Measurements from ENCODE around the gene HPCAL4.

Gene HPCAL4

DNA sequence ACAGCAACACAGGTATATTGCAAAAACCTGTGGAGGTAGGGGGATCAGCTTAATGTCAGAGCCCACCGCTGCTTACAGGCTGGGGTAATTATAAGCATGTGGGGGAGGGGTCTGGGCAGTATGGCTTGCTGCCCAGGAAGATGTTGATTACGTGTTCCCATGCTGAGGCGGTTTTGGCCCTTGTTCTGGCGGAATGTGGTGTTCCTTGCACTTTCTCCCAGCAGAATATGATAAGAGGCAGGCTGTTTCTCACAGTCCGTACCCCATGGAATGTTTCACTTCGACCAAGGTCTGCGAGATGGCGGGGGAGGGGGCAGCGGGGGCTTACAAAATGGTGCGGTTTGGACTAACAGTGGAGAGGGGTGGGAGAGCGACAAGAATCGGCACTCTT lies 9.8 kb upstream of the HPCAL4 start:
- no peak for DNase-seq (ENCODE audit: low spot score)

GRCh38 chr1:39700348-39700747 lies 9.1 kb upstream of the HPCAL4 start:
- DNase-seq (ENCODE audit: low spot score) = no peak

DNA sequence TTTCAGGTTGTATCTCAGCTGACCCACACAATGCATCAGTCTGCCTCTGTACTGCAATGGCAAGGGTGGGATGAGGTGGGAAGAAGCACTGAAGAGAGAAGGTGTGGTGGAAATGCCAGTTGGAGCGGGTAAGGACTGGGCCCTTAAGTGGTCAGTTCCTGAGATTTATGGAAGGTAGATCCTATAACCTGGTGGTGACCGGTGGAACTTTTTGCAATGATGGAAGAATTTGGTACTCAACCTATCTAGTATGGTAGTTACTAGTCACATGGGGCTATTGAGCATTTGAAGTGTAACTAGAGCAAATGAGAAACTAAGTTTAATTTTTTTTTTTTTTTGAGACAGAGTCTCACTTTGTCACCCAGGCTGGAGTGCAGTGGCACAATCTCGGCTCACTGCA lies 8.2 kb upstream of the HPCAL4 start:
- DNase-seq (ENCODE audit: low spot score) = no peak

DNA sequence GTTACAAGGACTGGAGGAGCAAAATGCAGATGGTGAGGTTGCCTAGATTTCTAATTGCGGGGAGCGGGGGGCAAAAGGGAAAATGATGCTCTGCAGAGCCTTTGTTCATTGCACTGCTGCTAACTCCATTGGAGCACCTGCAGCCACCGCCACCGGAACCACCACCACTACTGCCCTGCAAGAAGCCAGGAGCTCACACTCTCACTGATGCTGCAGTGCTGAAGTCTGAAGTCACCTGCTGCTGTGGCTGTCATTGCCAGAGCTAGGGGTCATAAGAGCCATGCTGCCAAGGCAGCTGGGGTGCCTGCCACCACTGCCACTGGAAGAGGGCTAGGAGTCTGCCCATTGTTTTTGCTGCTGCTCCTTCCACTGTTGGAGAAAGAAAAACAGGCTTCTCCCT lies 7.3 kb upstream of the HPCAL4 start:
- DNase-seq (ENCODE audit: low spot score) = no peak

GRCh38 chr1:39696448-39696847 lies 5.2 kb upstream of the HPCAL4 start:
- DNase-seq (ENCODE audit: low spot score) = no peak

- no peak for DNase-seq (ENCODE audit: low spot score)
These were observed 3.8 kb upstream of the HPCAL4 start for GRCh38 chr1:39695016-39695415.

DNA sequence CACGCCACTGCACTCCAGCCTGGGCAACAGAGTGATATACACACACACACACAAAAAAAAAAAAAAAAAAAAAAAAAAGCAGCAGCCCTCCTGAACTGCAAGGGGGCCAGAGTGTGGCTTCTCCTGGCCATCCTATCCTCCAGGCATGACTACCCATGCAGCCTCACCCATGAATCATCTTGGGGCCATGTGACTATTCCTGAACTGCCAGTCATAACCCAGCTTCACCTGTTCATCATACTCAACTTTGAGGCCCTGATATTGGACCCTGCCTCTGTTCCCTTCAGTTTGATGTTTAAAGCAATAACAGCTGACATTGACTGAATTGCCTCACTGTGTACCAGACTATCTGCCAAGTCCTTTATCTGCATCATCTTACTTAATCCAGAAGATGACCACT lies 2.8 kb upstream of the HPCAL4 start:
- DNase-seq (ENCODE audit: low spot score) = no peak

DNA sequence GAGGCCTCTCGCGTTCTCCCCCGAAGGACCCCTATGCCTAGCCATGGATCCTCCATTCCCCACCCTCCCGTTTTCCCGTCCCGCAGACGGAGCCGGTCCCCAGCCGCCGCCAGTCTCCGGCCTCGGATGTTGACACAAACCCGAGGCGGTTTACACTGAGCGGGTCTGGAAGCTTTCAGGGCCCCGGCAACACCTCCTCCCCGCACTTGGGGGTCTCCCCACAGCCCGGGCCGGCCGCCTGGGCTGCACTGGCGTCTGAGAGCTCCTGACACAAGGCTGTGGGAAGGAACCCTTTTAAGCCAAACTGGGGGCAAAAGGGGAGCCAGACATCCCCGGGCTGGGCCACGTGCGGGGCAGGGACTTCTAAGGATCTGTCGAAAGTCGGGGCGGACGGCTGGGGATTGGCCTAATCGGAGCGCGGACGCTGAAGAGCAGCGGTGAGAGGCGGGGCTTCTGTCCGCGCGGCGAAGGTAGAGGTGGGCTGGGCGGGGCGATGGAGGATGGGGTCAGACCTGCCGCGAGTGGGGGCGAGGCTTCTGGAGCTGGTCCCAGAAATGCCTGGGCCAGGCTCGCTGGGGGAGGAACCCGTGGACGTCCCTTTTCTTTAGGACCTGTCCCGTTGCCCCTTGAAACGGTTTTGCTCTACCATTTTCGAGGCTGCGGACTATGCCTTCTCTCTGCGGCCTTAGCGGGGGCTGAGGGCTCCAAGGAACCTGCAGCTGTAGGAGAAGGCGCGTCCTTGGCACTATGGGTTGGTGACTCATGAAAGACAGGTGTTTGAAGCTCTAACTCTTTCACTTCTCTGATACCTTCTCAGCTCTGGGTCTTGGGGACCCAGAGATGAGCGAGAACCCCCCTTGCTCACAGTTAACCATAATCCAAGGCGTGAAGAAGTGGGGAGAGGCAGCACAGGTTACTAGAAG lies 1.2 kb upstream of the HPCAL4 start:
- DNase-seq (ENCODE audit: low spot score) = no peak

GRCh38 chr1:39690794-39691382 lies 345 bp downstream of the HPCAL4 start:
- DNase-seq (ENCODE audit: low spot score) = no peak

- no peak for DNase-seq (ENCODE audit: low spot score)
These were observed 1.0 kb downstream of the HPCAL4 start for GRCh38 chr1:39690225-39690624.

- DNase-seq (ENCODE audit: low spot score) = no peak
These were observed 1.6 kb downstream of the HPCAL4 start for GRCh38 chr1:39689635-39690034.

DNA sequence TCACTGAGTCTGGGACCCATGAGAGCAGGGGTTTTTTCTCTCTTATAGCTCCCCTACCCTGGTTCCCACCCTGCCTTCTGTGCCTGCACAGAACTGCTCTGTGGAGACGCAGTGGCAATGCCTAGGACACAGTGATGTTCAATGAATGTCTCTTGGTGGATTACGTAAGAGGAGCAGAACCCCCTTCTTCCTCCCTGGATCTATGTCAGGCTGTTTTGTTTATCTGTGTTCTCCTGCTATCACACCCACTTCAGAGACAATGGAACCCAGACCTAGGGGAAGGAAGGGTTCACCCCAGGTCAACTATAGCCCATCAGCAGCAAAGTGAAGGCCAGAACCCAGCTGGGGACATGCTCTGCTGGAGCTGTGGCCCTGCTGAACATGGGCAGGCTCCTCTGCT lies 2.0 kb downstream of the HPCAL4 start:
- no peak for DNase-seq (ENCODE audit: low spot score)

DNA sequence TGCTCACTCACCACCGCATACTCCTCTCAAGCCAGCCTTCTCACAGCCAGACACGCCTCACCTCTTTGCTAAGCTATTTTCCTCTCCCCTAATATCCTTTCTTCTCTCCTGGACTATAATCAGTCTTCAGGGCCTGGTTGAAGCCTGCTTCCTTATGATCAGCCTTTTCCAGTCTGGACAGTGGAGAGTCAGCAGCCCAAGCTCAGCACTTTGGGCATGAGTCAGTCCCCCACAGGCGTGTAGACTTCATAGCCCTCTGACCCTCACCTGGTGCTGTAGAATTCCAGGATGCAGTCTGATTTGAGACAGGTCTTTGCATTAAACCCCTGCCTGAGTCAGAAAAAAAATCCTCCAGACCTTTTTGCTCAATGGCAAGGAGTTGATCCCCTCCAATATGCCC lies 2.5 kb downstream of the HPCAL4 start:
- no peak for DNase-seq (ENCODE audit: low spot score)

GRCh38 chr1:39687243-39687642 lies 4.0 kb downstream of the HPCAL4 start:
- no peak for DNase-seq (ENCODE audit: low spot score)

DNA sequence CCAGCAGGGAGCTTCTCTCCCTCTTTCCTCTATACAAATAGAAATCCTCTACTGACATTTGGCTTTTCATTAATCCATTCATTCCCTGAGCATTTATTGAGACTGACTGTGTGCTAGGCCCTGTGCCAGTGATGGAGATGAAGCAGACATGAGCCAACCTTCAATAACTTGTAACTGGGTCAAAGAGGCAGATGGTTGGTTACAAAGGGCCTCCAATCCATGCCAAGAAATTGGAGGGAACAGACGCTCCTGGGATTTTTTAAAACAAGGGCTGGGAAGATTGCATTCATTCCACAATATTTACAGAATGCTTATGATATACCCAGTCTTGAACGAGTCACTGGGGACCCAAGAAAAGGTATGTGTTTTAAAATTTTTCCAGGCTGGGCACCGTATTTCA lies 6.2 kb downstream of the HPCAL4 start:
- no peak for DNase-seq (ENCODE audit: low spot score)

DNA sequence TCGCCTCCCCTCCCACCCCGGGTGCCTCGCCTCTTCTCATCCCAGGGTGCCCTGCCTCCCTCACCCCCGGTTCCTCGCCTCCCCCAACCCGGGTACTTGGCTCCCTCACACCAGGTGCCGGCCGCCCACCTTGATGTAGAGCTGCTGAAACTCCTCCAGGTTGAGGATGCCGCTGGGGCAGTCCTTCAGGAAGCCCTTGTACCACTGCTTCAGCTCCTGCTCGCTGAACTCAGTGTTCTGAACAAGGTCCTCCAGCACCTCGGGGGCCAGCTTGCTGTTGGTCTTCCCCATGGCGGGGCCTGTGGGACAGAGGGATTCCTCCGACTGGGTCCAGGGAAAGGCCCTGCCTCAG lies 6.9 kb downstream of the HPCAL4 start:
- no peak for DNase-seq (ENCODE audit: low spot score)

GRCh38 chr1:39683591-39684312 lies 7.5 kb downstream of the HPCAL4 start:
- DNase-seq (ENCODE audit: low spot score) = no peak

DNA sequence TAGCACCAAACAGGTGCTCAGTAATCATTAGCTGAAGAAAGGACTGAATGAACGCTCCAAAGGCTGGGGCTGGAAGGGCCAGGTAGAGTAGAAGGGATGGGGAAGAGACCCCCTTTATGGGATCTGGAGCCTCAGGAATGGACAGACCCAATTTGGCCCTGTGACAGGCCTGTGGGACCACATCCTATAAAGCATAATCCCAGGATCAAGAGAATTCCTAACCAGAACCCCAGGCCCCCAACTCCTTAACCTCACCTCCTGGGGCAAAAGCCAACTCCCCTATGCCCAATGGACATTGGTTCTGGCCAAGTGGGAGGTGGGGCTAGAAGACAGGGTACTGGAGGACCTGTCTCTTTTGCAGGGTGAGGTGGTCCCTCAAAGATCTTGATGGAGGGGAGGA lies 9.2 kb downstream of the HPCAL4 start:
- no peak for DNase-seq (ENCODE audit: low spot score)

DNA sequence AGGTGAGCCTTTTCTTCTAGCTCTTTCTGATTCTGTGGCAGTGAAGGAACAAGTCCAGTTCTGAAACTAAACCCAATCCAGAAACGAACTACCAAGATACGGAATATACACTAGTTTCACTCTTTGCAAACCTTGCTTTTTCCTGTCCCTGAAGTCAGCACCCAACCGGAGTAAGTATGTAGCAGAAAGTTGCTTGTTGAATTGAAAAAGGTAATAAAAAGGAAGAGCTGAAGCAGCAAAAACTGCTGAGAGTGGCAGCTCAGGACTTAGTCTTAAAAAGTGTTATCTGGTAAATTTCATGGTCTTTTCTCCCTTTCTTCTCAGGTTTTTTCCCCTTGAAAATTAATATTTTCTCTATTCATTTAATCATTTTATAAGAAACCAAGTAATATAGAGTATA lies 9.9 kb downstream of the HPCAL4 start:
- DNase-seq (ENCODE audit: low spot score) = no peak

GRCh38 chr1:39680751-39681150 lies 10.5 kb downstream of the HPCAL4 start:
- no peak for DNase-seq (ENCODE audit: low spot score)

DNA sequence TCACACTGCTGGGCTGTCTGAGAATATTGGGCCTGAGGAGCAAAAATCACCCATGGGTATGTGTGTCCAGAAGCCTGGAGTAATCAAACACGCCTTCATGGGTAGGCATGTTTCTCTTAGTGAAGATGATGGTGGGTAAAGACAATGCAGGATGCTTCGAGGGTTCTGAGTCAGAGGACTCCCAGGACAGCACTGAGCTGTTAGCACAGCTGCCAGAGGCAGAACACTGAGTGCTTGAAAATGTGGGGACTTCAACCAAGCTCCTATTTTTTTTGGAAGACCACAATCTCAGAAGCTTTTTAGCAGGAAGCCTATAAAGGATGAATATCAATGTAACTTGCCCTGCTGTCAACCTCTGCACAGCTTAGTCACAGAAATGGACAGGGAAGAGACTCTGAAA lies 11.4 kb downstream of the HPCAL4 start:
- DNase-seq (ENCODE audit: low spot score) = no peak

DNA sequence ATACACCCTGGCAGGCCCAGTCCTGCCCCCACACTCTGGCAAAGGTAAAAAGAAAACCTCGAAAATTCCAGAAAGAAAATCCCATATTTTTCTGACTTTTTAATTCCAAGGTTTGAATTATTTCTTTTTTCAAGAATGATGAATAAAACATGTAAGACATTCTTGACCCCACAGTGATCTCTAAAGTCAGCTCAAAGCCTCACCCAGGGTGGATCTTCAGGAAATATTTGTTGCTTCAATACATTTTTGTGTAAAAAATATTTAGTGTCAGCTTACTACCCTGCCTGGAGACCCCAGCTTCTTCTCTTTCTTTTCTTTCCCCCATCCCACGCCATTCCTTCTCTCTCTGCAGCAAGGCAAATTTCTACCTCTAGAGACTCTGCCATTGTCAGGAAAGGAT lies 12.3 kb downstream of the HPCAL4 start:
- no peak for DNase-seq (ENCODE audit: low spot score)

DNA sequence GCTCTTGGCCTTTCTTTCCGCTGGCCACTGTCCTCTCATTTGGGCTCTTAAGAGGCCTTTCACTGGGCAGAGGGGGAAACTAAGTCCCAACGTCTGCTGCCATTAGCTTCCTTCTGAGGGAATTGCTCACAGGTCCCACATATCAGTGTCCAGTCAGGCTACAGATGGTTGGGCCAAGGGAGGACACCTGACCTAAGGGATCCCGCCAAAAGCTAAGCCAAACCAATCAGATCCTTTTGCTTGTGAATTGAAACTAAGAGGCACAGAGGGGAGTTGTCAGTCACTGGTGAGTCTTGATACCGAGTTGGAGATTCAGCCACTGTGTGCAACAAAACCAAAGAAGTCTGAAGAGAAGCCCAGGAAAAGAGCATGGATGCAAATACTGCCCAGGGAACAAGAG lies 13.6 kb downstream of the HPCAL4 start:
- DNase-seq (ENCODE audit: low spot score) = no peak
